Suppressor macrophage treated with lipopolysaccharide for 4 hours (primary cell): ENCODE results near the gene KCNK7.

Experiments
- DNase-seq: peaks from one replicate; pipeline ENCODE4 v3.0.0-alpha.2; 2020

Gene KCNK7

GRCh38 chr11:65554057-65554818, 41.4 kb downstream of the KCNK7 start:
- no peak for DNase-seq

- peak; percentile 46 for DNase-seq
Observed at GRCh38 chr11:65553301-65554001, 42.1 kb downstream of the KCNK7 start.

GRCh38 chr11:65552388-65552951, 43.1 kb downstream of the KCNK7 start:
- peak; percentile 59 for DNase-seq

GRCh38 chr11:65551572-65552387, 43.8 kb downstream of the KCNK7 start:
- peak; percentile 52 for DNase-seq

- DNase-seq = peak; percentile 28
Observed at GRCh38 chr11:65549096-65549495, 46.5 kb downstream of the KCNK7 start.

- DNase-seq = peak; percentile 25
Observed at GRCh38 chr11:65548395-65548794, 47.2 kb downstream of the KCNK7 start.

GRCh38 chr11:65547446-65548125, 48.0 kb downstream of the KCNK7 start:
- DNase-seq = no peak

- peak; percentile 88 for DNase-seq
Observed at GRCh38 chr11:65546217-65546958, 49.2 kb downstream of the KCNK7 start.

- no peak for DNase-seq
Observed at GRCh38 chr11:65545853-65546216, 49.8 kb downstream of the KCNK7 start.
